OCI-LY3 (cell line): ENCODE data around the gene MRC2.

Source experiments
- CTCF ChIP-seq: fragments of 200-600, 300-600 bp; sonication (generic); IDR thresholded peaks from 2 replicates; pipeline ENCODE4 v1.5.1; 2014; ENCODE audit warnings: antibody characterized with exemption, low read length, low read depth
- EZH2phosphoT487 ChIP-seq: fragments of 200-600 bp; shearing (Covaris generic); IDR thresholded peaks from 2 replicates; pipeline ENCODE4 v1.6.1; 2018; ENCODE audit warnings: antibody characterized with exemption, mixed run types, low read depth

GRCh38 chr17:62684179-62684578, 56.7 kb downstream of the MRC2 start:
- no peak for TF ChIP-seq CTCF
- no peak for TF ChIP-seq EZH2phosphoT487
